Measurements from ENCODE around the gene SMTN.

DNA sequence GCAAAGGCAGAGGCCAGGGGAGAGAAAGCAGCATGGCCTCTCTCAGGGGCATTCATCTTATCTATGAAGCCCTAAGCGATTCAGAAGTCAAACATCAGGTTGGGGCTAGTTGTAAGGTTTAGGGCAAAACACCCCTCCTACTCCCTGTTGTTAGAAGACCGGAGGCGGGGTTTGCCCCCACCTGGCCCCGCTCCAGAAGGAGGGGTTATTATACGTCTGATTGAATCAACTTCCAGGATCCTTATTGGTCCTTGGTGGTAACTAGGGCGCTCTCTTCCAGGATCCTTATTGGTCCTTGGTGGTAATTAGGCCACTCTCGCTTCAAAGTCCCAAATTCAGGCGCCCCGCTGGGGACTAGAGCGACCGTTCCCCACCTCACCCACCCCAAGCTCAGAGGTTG is 12.1 kb upstream of the SMTN start:
- TF ChIP-seq, protein P1, sequence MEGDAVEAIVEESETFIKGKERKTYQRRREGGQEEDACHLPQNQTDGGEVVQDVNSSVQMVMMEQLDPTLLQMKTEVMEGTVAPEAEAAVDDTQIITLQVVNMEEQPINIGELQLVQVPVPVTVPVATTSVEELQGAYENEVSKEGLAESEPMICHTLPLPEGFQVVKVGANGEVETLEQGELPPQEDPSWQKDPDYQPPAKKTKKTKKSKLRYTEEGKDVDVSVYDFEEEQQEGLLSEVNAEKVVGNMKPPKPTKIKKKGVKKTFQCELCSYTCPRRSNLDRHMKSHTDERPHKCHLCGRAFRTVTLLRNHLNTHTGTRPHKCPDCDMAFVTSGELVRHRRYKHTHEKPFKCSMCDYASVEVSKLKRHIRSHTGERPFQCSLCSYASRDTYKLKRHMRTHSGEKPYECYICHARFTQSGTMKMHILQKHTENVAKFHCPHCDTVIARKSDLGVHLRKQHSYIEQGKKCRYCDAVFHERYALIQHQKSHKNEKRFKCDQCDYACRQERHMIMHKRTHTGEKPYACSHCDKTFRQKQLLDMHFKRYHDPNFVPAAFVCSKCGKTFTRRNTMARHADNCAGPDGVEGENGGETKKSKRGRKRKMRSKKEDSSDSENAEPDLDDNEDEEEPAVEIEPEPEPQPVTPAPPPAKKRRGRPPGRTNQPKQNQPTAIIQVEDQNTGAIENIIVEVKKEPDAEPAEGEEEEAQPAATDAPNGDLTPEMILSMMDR (IDR thresholded peaks at IDR 0.05): no peak
- no peak for TF ChIP-seq POLR2A (IDR thresholded peaks at IDR 0.05)
